Pons (tissue), 1 donor: ENCODE data around the gene TRPM8.

Source experiments
- DNase-seq: peaks from one replicate; pipeline ENCODE4 v3.0.0-alpha.2; 2016; ENCODE audit warnings: low spot score

The TRPM8 gene

GRCh38 chr2:234047361-234047760 lies 130.2 kb downstream of the TRPM8 start:
- DNase-seq: no peak

GRCh38 chr2:234048049-234048448 lies 130.9 kb downstream of the TRPM8 start:
- no peak for DNase-seq

GRCh38 chr2:234050455-234051135 lies 133.4 kb downstream of the TRPM8 start, which contains the start of gene SPP2:
TSS of gene SPP2 (plus strand) at chr2:234050702. CDS start at chr2:234050787, 85 bp downstream.
- DNase-seq: no peak

GRCh38 chr2:234051374-234052070 lies 134.3 kb downstream of the TRPM8 start:
- no peak for DNase-seq

GRCh38 chr2:234058881-234059280 lies 141.7 kb downstream of the TRPM8 start:
- no peak for DNase-seq

GRCh38 chr2:234060236-234060635 lies 143.1 kb downstream of the TRPM8 start:
- DNase-seq: no peak

- DNase-seq: no peak
Measured at GRCh38 chr2:234061624-234062257, 144.6 kb downstream of the TRPM8 start.

GRCh38 chr2:234066587-234066986 lies 149.4 kb downstream of the TRPM8 start:
- DNase-seq: no peak
